NT2/D1 (cell line): ENCODE results near the gene REPIN1.

ENCODE experiments used
- YY1 ChIP-seq: IDR thresholded peaks from 2 replicates; pipeline ENCODE4 v1.6.1; 2011; ENCODE audit not compliant: insufficient read length, insufficient read depth
- ZNF274 ChIP-seq: IDR thresholded peaks from 2 replicates; pipeline ENCODE4 v1.6.1; 2011; ENCODE audit warnings: mild to moderate bottlenecking, low read depth, low read length

- TF ChIP-seq ZNF274 (no peak), YY1 (no peak)
These were observed 32.3 kb downstream of the REPIN1 start for GRCh38 chr7:150400788-150401423.
